Measurements from ENCODE around the gene FAM228A. TPM values are rescaled to one million over a fixed set of nuclear protein-coding genes. Genes with fewer than 3 reads are reported as not detected.

Gene FAM228A
- total RNA-seq, 1 donor from 2014 or later, result 0.64 TPM

GRCh38 chr2:24220554-24221291, 45.9 kb downstream of the FAM228A start:
- Histone ChIP-seq H3K4me3 (no peak overlapping the region), H3K9me3 (no peaks in the 10 kb centered on the region), H3K36me3 (peaks cover 71% of the 10 kb centered on the region), H3K27ac (no peak overlapping the region), H3K27me3 (no peaks in the 10 kb centered on the region), H3K4me1 (no peaks in the 10 kb centered on the region)
- DNase-seq, result no peak
- intact Hi-C loops (cut with DNase I), result no loop called here
- no peak for ATAC-seq
- TF ChIP-seq CTCF (IDR thresholded peaks at IDR 0.05), result no peak

- ATAC-seq (no peak), DNase-seq (no peak)
- Histone ChIP-seq H3K27ac (no peak overlapping the region), H3K4me1 (no peaks in the 10 kb centered on the region), H3K36me3 (peaks cover 71% of the 10 kb centered on the region), H3K4me3 (no peak overlapping the region), H3K9me3 (no peaks in the 10 kb centered on the region), H3K27me3 (no peaks in the 10 kb centered on the region)
- no peak for TF ChIP-seq CTCF (IDR thresholded peaks at IDR 0.05)
- intact Hi-C loops (cut with DNase I), result no loop called here
These were observed 46.6 kb downstream of the FAM228A start for GRCh38 chr2:24221343-24222050.

GRCh38 chr2:24222946-24223345, 48.1 kb downstream of the FAM228A start:
- no peaks in the 10 kb centered on the region for H3K4me1 ChIP-seq
- DNase-seq (no peak), ATAC-seq (no peak)
- no peak overlapping the region for H3K4me3 ChIP-seq
- H3K36me3 ChIP-seq, result peaks cover 57% of the 10 kb centered on the region
- H3K27ac ChIP-seq, result no peak overlapping the region
- H3K9me3 ChIP-seq, result no peaks in the 10 kb centered on the region
- TF ChIP-seq CTCF (IDR thresholded peaks at IDR 0.05), result no peak
- no peaks in the 10 kb centered on the region for H3K27me3 ChIP-seq
- intact Hi-C loops (cut with DNase I), result no loop called here

- H3K4me1 ChIP-seq, result no peaks in the 10 kb centered on the region
- peaks cover 31% of the 10 kb centered on the region for H3K36me3 ChIP-seq
- H3K27ac ChIP-seq, result no peak overlapping the region
- TF ChIP-seq CTCF (IDR thresholded peaks at IDR 0.05), result no peak
- H3K9me3 ChIP-seq, result no peaks in the 10 kb centered on the region
- ATAC-seq (no peak), DNase-seq (no peak)
- H3K4me3 ChIP-seq, result no peak overlapping the region
- no peaks in the 10 kb centered on the region for H3K27me3 ChIP-seq
- intact Hi-C loops (cut with DNase I), result no loop called here
These were observed 50.8 kb downstream of the FAM228A start for GRCh38 chr2:24225499-24226242.

GRCh38 chr2:24228470-24228869, 53.6 kb downstream of the FAM228A start:
- no peak for DNase-seq
- peak; percentile 48 for ATAC-seq
- no peaks in the 10 kb centered on the region for H3K9me3 ChIP-seq
- no peak overlapping the region for H3K27ac ChIP-seq
- H3K27me3 ChIP-seq, result no peaks in the 10 kb centered on the region
- no peak overlapping the region for H3K4me3 ChIP-seq
- H3K4me1 ChIP-seq, result no peaks in the 10 kb centered on the region
- peak; percentile 50 for TF ChIP-seq CTCF (IDR thresholded peaks at IDR 0.05)
- intact Hi-C loops (cut with DNase I), result no loop called here
- H3K36me3 ChIP-seq, result peaks cover 32% of the 10 kb centered on the region

Data from upper lobe of right lung (tissue), 1 donor.